Loucy (cell line): ENCODE data around the gene PHACTR3.

ENCODE experiments used
- EZH2phosphoT487 ChIP-seq: fragments of 200-600 bp; IDR thresholded peaks from 2 replicates; pipeline ENCODE4 v1.6.1; 2018; ENCODE audit warnings: antibody characterized with exemption, mild to moderate bottlenecking, moderate library complexity, borderline replicate concordance
- TF ChIP-seq, protein P1 (sequence below): fragments of 200-600 bp; sonication (generic); conservative IDR thresholded peaks from 2 replicates; pipeline ENCODE4 v1.5.1; 2014; ENCODE audit warnings: mild to moderate bottlenecking, antibody characterized with exemption, low read length

DNA sequence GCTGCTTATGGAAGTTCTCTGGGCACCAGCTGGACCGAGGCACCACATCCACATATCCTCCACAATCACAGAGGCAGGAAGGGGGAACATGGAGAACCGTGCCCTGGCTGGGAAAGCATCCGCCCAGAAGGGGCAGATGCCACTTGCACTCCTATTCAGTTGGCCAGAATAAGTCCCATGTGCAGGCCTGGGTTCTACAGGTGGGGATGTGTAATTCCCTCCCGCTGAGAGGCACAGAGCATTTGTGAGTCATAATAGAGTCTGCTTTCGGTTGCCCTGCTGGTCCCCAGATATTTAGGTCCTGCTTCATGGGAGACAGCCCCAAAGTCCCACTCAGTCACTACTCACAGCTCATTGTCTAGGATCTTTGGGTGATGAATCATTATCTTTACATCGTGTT lies 104.0 kb downstream of the PHACTR3 start:
- TF ChIP-seq, protein P1, sequence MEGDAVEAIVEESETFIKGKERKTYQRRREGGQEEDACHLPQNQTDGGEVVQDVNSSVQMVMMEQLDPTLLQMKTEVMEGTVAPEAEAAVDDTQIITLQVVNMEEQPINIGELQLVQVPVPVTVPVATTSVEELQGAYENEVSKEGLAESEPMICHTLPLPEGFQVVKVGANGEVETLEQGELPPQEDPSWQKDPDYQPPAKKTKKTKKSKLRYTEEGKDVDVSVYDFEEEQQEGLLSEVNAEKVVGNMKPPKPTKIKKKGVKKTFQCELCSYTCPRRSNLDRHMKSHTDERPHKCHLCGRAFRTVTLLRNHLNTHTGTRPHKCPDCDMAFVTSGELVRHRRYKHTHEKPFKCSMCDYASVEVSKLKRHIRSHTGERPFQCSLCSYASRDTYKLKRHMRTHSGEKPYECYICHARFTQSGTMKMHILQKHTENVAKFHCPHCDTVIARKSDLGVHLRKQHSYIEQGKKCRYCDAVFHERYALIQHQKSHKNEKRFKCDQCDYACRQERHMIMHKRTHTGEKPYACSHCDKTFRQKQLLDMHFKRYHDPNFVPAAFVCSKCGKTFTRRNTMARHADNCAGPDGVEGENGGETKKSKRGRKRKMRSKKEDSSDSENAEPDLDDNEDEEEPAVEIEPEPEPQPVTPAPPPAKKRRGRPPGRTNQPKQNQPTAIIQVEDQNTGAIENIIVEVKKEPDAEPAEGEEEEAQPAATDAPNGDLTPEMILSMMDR: no peak
- no peak for TF ChIP-seq EZH2phosphoT487
